Prostate gland (tissue), 2 donors: ENCODE measurements around the gene CACNA2D4.

Source experiments
- CTCF ChIP-seq, 4 experiments: fragments of 200-600 bp in 2 of 4; fragments of 450-650 bp in 2 of 4; sonication (generic) in 2 of 4; IDR thresholded peaks; 1 replicate in 3 of 4; 2 replicates in 1 of 4; pipeline ENCODE4 v1.5.1; 2016 to 2019; ENCODE audit warnings: antibody characterized with exemption in 4 of 4, mild to moderate bottlenecking in 2 of 4, moderate library complexity in 2 of 4
- POLR2A ChIP-seq: fragments of 450-650 bp; IDR thresholded peaks from one replicate; pipeline ENCODE4 v1.6.1; 2016; ENCODE audit warnings: antibody characterized with exemption, mild to moderate bottlenecking
- POLR2AphosphoS5 ChIP-seq: sonication (generic); formaldehyde crosslinking; IDR thresholded peaks from one replicate; pipeline ENCODE4 v1.6.1; 2017; ENCODE audit warnings: antibody characterized with exemption

GRCh38 chr12:1827826-1828805, 90.3 kb downstream of the CACNA2D4 start:
- TF ChIP-seq CTCF (IDR thresholded peaks at IDR 0.05) (no peak), POLR2A (no peak), POLR2AphosphoS5 (no peak)
